HG02588 (cell line): ENCODE data around the gene CPLX4.
"Not testable (repeated sequence)": the region's sequence is repeated elsewhere in the genome, so short reads cannot be mapped to it uniquely, and the experiment has no call there.

Source experiments
- ATAC-seq: cut with Tn5 transposase; IDR thresholded peaks from one replicate; pipeline ENCODE4 v1.9.1; 2021; ENCODE audit warnings: mild to moderate bottlenecking, moderate library complexity; ENCODE audit not compliant: unreplicated experiment

CPLX4 gene

DNA sequence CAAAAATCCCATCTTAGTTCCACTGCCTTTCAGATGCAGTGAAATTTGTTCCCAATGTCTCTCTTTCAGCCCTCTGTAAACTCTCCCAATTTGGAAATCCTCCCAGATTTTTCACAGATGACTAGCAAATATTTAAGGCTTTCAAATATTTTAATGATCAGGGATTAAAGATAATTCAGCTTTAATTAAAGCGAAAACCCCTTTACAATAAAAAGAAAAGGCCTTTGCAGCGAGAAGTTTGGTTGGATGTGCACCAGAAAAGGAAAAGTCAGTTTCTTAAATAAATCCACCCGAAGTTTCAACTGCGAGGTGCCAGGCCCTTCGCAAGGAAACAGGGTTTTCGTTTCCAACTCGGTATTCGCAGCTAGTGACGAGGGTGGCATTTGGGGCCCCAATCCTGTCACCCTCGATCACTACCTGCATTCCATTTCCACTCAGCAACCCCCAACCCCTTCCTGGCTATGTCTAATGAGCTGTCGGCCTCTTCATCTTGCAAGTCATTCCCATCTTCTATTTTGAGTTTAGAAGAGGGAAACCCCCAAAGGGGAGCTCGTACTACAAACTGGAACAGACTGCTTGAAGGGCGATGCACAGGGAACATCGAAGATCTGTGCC lies 46.7 kb downstream of the CPLX4 start:
- ATAC-seq: no peak

DNA sequence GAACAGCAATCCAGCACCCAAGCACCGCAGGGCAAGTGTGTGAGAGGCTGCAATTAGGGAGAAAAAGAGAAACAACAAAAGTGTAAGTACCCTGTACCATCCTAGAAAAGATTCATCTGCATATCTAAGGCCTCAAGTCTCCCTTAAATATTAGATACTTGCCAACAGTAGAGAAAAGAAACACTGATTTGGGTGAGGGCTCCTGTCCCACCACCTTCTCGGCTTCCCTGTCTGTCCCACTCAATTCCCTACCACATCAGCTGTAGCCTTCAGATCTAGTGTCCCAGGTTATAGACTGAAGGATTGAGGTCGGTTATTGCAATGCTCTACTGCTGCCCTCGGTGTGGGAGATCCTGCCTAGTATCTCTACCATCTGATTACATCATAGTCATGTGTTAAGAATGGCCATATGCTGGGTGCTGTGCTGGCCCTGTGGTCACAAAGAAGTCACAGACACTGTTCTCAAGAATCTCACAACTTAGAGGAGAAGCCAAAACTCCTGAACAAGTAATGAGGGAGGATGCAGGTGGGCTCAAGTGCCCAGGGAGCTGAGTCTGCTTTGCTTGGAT lies 47.7 kb downstream of the CPLX4 start:
- ATAC-seq: no peak

DNA sequence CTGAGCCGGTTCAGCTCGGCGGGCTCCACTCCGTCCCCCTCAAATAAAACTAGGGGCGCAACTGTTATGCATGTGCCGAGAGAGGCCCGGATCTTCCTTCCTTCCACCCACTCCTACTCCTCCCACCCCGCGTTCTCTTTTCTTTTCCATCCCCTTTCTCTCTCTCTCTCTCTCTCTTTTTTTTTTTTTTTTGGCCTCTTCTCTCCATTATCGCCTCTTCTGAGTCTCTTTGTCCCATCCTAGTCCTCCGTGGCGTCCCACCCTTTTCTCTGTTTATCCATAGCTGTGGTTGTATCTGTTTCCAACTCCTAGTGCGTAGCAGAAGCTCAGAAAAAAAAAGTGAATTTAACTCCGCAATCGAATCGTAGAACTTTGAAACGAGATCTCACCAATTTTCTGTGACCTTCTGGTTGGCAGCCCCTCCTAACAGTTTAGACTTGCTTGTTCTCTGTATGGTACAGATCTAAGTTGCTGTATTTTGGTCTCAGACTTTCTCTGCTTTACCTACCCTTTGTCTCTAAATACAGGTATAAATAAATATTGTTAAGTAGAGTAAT lies 48.8 kb downstream of the CPLX4 start:
- ATAC-seq: no peak

DNA sequence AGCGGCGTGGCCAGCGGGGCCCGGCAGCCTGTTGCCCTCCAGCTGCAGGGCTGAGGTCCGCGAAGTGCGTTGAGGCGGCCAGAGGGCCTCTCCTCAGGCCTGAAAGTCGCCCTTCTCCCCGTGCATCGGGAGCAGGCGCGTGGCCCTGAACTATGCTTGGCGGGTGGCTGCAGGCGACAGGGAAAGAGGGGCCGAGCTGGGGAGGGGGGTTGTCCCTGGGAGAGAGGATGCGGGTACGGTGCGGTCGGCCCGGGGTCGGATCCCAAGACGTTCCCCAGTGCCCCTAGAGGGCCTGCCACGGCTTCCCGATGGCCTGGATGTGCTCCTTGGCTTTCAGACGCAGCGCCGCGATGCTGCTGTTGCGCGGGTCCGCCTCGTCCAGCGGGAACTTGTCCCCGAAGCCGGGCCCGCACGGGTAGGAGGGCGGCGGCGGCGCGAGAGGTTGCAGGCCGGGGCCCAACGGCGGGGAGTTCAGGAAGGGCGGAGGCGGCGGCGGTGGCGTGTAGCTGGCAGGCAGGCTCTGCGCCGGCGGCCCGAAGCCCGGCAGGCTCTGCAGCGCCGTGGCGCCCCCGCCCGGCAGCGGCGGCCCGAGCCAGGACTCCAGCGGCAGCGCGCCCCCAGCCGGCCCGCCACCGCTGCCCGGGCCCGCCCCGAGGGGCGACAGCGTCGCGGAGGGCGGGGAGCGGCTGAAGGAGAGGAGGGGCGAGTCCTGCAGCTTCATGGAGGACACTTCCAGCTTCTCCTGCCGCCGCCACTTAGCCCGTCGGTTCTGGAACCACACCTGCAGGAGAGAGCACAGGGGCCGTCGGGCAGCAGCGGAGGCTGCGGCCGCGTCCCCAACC lies 49.5 kb downstream of the CPLX4 start:
- ATAC-seq: no peak

DNA sequence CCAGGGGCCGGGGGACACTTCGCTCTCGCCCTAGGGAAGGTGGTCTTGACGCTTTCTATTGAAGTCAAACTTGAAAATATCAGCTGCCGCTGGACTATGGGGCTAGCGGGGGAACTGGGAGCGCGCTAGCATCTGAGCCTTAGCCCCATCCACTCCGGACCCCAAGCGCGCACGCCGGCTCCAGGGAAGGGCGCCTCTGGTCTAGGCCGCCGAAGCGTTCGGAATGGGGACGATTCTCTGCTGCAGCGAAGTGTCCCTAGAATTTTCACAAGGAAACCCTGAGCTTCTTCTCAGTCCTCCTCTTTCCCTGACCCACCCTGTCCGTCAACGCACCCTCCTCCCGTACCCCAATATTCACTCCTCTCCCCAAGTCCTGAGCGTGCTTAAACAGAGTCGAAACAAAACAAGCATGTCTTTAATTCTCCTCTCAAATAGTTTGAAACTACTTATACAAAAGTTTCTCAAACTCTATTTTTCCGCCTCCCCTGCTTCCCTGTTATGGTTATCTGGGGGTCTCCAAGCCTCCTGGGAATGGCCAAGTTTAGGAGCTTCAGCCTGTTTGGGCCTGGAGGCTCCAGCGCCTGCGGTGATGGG lies 50.2 kb downstream of the CPLX4 start:
- ATAC-seq: no peak

DNA sequence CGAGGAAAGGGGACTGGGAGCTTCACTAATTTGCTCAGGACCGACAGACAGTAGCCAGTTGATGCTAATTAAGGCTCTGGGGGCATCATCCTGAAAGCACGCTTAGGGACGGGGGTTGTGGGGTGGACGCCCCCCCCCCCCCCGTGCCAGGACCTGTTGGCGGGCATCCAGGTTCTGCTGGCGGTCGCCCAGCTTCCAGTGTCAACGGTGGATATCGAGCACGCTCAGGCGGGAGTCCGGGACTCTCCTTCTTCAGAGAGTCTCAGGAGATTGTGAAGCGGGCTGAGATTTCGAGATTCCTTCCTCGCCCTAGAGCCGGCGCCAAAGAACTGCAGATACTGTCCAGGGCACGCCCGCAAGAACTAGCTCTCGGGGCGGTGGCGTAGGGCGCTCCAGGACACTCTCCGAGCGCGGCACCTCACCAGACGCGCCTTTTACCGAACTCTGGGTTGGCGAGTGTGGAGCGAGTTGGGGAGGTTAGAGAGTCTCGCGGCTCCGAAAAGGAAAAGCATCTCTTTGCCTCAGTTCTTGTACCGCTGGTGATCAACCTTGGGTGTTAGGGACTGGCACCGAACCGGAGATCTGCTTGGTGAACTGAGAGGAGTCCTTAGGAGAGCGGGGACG lies 50.8 kb downstream of the CPLX4 start:
- no peak for ATAC-seq

DNA sequence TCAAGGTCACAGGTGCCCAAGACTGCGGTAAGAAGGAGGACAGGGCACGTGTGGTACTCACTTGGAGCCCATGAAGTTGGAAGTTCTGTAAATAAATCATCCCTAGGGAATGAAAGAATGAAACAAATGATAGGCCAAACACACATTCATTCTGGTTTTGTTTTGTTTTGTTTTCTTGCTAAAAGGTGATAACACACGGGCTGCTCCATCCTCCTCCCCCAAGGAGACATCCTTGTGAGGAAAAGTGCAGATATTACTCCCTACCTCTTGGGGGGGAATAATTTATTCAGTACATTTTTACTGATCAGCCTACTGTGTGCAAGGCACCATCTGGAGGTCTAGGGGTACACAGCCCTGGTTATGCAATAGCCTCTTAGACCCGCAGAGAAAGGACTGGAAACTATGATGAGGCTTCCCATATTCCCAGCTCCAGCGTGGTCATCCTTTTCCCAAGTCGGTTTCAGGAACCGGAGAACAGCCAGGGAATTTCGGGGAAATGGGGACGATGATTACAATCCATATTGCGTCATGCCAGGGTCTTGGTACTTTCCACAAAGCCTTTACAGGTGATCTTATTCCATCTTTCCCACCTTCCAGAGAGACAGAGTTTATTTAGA lies 51.5 kb downstream of the CPLX4 start:
- ATAC-seq: no peak

DNA sequence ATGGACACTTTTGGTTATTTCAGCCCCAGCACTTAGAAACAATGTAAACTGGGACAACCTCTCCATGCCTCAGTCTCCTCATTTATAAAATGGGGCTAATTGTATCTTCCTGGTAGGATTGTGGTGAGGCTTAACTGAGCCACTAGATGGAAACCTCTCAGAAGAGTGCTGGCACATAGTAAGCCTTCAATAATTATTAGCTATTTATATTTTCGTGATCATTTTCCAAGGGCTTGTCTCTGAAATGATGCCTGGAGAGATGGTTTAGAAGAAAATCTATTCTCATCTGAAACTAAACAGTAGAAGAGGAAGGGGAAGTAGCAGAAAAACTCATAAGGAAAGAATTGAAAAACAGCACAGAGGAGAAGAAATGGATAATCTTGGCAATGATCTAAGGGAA lies 52.0 kb downstream of the CPLX4 start:
- ATAC-seq: no peak

DNA sequence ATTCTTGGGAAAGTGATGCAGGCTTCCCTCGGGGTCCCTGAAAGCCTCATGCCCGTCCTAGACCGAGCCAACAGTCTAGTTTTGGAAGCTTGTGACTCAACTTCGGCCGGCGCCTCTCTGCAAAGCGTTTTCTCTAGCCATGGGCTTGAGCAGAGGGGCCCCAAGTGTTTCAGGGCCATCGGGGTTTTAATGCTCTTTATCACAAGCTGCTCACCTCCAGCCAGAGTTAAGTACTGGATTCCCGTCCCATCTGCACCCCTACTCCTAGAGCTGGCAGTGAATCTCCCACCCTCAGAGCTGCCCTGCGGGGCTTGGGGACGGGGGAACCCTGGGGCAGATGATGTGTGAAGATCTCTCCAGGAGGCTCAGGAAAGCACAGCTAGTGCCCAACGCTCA lies 52.5 kb downstream of the CPLX4 start:
- ATAC-seq: no peak

DNA sequence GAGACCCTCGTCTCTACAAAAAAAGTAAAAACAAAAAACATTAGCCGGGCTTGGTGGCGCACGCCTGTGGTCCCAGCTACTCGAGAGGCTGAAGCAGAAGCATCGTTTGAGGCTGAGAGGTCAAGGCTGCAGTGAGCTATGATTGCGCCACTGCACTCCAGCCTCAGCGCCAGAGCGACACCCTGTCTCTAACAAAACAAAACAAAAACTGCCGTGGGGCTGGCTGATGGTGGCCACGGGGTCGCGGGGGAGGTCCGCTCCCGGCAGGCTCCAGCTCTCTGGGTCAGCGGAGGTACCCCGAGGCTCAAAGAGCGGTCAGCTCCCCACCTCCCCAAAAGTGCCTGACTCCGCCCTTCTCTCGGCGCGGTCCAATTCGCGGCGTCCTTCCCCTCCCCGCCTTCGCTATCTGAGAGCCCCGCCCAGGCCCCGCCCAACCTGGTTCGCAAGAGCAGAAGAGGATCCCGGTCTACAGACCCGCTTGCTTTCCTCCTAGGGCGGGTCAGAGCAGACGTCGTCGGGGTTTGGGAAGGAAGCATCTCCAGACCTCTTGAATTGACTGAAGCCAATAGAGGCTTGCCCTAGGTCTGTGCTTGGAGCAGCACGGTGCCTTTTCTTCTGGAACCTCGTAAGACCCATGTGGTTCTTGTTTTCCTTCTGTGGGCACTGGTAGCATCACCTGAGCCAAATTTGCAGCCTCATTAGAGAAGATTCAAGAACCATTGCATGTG lies 53.0 kb downstream of the CPLX4 start:
- no peak for ATAC-seq

DNA sequence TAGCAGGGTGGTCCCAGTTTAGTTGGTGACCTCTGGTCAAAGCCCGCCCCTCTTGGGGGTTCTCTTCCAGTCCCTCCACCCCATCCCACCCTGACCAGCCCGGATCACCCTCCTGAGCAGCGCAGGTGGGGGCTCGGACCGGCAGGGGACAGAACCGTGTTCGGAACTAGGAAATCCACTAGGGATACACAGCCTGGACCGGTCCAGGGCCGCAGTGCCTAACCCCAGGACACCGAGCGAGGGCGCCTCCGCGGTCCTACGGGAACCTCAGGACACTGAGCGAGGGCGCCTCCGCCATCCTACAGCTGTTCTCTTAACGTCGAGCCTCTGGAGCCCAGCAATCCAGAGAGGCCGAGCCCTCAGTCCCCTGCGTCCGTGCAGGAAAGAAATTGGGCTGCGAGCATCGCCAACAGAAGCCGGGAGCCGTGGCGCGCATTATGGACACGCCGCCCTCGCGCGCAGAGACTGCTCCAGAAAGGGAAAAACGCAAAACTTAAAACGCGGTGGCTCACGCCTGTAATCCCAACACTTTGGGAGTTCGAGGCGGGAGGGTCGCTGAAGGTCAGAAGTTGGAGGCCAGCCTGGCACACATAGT lies 53.7 kb downstream of the CPLX4 start:
- no peak for ATAC-seq

DNA sequence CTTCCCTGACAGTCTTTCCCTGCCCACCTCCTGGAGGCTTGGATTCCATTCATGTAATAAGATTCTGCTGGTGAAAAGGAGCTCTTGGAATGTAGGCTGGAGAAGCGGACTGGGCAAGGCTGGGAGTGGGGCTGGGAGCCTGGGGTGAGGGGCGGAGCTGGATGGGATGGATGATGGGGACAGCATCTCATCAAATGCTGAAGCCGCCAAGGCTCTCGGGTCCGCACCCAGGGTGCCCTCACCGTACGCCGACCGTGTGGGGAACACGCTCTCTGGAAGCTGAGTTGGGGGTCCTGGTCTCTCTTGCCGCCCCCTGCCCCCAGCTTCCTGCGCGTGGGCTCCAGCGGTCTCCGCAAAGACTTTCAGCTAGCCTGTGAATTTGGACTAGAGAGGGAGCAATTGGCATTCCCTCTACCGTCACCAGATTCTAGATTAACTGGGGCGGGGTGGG lies 54.3 kb downstream of the CPLX4 start:
- no peak for ATAC-seq

DNA sequence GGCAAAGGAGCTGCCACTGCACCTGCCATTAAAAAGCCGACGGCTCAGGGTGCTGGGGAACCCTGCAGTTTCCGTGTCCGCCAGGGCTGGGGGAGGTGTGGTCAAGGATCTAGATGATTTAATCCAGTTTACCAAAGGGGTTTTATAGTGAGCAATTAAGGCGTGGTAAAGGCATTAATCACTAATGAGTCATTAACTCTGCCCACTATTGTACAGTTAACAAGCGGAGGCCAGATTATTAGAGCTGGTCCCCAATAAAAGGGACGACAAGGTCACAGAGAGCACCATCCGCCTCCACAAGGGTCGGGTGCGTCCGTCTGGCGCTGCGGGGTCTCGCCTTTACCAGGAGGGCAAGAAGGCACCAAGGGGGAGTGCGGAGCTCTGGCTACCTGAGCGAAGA lies 54.8 kb downstream of the CPLX4 start:
- no peak for ATAC-seq

DNA sequence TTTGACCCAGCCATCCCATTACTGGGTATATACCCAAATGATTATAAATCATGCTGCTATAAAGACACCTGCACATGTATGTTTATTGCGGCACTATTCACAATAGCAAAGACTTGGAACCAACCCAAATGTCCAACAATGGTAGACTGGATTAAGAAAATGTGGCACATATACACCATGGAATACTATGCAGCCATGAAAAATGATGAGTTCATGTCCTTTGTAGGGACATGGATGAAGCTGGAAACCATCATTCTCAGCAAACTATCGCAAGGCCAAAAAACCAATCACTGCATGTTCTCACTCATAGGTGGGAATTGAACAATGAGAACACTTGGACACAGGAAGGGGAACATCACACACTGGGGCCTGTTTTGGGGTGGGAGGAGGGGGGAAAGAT lies 56.2 kb downstream of the CPLX4 start:
- not testable (repeated sequence) for ATAC-seq

DNA sequence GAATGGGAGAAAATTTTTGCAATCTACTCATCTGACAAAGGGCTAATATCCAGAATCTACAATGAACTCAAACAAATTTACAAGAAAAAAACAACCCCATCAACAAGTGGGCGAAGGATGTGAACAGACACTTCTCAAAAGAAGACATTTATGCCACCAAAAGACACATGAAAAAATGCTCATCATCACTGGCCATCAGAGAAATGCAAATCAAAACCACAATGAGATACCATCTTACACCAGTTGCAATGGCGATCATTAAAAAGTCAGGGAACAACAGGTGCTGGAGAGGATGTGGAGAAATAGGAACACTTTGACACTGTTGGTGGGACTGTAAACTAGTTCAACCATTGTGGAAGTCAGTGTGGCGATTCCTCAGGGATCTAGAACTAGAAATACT lies 56.6 kb downstream of the CPLX4 start:
- not testable (repeated sequence) for ATAC-seq

DNA sequence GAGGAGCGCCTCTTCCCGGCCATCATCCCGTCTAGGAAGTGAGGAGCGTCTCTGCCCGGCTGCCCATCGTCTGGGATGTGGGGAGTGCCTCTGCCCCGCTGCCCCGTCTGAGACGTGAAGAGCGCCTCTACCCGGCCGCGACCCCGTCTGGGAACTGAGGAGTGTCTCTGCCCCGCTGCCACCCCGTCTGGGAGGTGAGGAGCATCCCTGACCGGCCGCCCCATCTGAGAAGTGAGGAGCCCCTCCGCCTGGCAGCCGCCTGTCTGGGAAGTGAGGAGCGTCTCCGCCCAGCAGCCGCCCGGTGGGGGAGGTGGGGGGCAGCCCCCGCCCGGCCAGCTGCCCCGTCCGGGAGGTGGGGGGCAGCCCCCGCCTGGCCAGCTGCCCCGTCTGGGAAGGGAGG lies 63.0 kb downstream of the CPLX4 start:
- ATAC-seq: not testable (repeated sequence)

DNA sequence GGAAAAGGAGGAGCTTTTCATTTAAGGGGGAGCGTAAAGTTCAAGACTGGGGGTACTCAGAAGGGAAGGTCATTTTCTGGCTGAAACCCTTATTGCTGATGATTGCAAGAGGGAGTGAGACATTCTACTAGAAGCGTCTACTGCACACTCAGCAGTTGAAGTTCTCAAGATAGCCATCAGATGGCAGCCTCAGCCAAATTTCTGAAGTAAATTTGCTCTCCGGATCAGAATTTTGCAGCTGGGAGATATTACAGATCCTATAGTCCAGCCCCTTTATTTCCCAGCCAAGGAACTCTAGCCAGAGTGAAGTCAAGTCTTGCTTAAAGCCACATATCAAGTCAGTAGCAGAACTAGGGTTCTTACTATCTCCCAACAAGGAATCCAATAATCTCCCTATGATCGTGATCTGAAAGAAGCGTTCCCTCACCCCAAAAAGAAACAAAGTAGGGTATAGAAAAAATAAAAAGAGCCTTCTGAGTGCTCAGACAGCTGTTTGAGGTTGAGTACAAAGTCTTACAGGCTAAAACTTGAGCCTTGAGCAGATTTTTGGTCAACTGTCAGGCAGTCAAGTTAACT lies 69.2 kb downstream of the CPLX4 start:
- ATAC-seq: no peak

DNA sequence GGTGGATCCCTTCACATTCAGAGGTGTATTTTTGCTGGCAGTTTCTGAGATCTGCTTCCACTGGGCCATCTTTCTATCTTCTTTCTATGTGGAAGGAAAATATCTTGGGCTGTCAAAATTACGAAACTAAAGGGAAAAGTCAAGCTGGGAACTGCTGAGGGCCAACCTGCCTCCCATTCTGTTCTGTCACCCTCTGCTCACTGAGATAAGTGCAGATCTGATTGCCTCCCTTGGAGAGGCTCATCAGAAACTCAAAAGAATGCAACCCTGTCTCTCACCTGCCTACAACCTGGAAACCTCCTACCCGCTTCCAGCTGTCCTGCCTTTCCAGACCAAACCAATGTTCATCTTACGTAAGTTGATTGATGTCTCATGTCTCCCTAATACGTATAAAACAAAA lies 71.7 kb downstream of the CPLX4 start:
- no peak for ATAC-seq
